Measurements from ENCODE around the gene ARSH. TPM values are rescaled to one million over a fixed set of nuclear protein-coding genes. Genes with fewer than 3 reads are reported as not detected.
A peak's percentile ranks its signal among the peaks of the same experiment; 100 is the strongest.

The ARSH gene, protein sequence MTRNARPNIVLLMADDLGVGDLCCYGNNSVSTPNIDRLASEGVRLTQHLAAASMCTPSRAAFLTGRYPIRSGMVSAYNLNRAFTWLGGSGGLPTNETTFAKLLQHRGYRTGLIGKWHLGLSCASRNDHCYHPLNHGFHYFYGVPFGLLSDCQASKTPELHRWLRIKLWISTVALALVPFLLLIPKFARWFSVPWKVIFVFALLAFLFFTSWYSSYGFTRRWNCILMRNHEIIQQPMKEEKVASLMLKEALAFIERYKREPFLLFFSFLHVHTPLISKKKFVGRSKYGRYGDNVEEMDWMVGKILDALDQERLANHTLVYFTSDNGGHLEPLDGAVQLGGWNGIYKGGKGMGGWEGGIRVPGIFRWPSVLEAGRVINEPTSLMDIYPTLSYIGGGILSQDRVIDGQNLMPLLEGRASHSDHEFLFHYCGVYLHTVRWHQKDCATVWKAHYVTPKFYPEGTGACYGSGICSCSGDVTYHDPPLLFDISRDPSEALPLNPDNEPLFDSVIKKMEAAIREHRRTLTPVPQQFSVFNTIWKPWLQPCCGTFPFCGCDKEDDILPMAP
- not detected in 2 replicates for total RNA-seq (2013; cell fraction: nucleolus; rRNA removed)
- not detected in 2 replicates for total RNA-seq (2014; rRNA removed)
- not detected in 2 replicates for total RNA-seq (2014; rRNA removed; fragmentation: Illumina TruSeq; extraction: Trizol)
- total RNA-seq (2021), result not detected in 2 replicates
- polyA plus RNA-seq (2011; ENCODE audit: low read depth), result not detected
- 0.04 and 0.12 TPM in 2 replicates for polyA plus RNA-seq (2011; rRNA removed)
- polyA plus RNA-seq (2011; cell fraction: cytosol; rRNA removed), result 0.04 and 0.07 TPM in 2 replicates
- polyA plus RNA-seq (2011; cell fraction: nucleus; rRNA removed), result 0.06 TPM in 1 of 2 replicates, not detected in the other
- polyA plus RNA-seq (2012), result not detected in 2 replicates
- polyA plus RNA-seq (2014; fragmentation: Illumina TruSeq; extraction: Trizol), result not detected in 2 replicates
- not detected for polyA plus RNA-seq (2014; fragmentation: Nextera tagmentation; extraction: Ambion mirVana)
- not detected in 2 replicates for polyA plus RNA-seq (2014; rRNA removed)
- polyA plus RNA-seq (2016; fragmentation: Nextera tagmentation; extraction: Ambion mirVana), result not detected
- not detected in 2 replicates for polyA minus RNA-seq (2011; rRNA and poly(A)+ RNA removed)
- polyA minus RNA-seq (2011; cell fraction: cytosol; rRNA and poly(A)+ RNA removed), result not detected in 2 replicates
- polyA minus RNA-seq (2011; cell fraction: nucleus; rRNA and poly(A)+ RNA removed), result not detected in 2 replicates
- percentile 2 among the genes with signal in this experiment for Bru-seq, nascent RNA
- not detected for BruChase-seq, experiment 1, labeled RNA remaining after a 6-hour chase
- BruChase-seq, experiment 2, labeled RNA remaining after a 2-hour chase, result not detected
- long read RNA-seq, experiment 1, result 0 reads
- long read RNA-seq, experiment 2, partial matches to known transcripts, result 0 of 1 reads
- long read RNA-seq, experiment 2, other reads (novel, unspliced or antisense), result 1 of 1 reads

DNA sequence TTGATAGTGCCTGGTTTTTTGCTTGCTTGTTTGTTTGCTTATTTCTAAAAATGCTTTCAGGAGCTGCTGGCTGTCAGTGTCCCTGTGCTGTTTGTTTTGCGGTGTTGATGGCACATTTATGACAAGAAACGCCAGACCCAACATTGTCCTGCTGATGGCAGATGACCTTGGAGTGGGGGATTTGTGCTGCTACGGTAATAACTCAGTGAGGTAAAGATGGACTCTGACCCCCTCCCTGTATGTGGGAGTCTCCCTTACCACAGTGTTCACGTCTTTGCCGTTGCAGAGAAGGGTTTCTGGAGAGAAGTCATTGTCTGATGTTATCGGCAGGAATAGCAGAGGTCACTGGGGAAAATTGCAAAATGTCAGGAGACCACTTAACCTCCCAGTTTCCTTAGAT is at the start of gene ARSH:
Gene ARSH (plus strand): TSS at position 52 of the 400 bp plus-strand sequence. CDS start 67 bp downstream, at position 119.
- H3K27me3 ChIP-seq (replicated peaks in 1 of 2; ENCODE audit: control insufficient read depth in 2 of 2, insufficient read depth in 2 of 2, low read length in 1 of 2), result no peaks in the 10 kb centered on the region
- intact Hi-C loops (cut with micrococcal nuclease; ENCODE audit: unreplicated experiment), result no loop called here
- ChIA-PET SMC1A (ENCODE audit: uncharacterized antibody, unreplicated experiment) (no interaction called here), POLR2A (no interaction called here), RAD21 (ENCODE audit: unreplicated experiment) (no interaction called here), CTCF (no interaction called here)
- DNase-seq (ENCODE audit: low read depth, low spot score) (no peak), FAIRE-seq (no peak), ATAC-seq (no peak)
- no peak within 1 kb of the TSS for H3K9ac ChIP-seq (ENCODE audit: control insufficient read depth, insufficient read depth, low read length)
- no peak within 1 kb of the TSS for H2AFZ ChIP-seq (ENCODE audit: control insufficient read depth, low read depth, low read length)
- peaks cover 2% of the 10 kb centered on the region; the same call in 2 of the 3 replicates for H3K9me3 ChIP-seq (replicated peaks; ENCODE audit: control insufficient read depth, insufficient read depth, low read length)
- no peaks in the 10 kb centered on the region for H3K36me3 ChIP-seq (ENCODE audit: control insufficient read depth in 2 of 2, insufficient read depth in 2 of 2, low read length in 1 of 2)
- no peak within 1 kb of the TSS for H3K4me3 ChIP-seq
- no peak within 1 kb of the TSS for H3K4me2 ChIP-seq (ENCODE audit: control insufficient read depth, insufficient read depth)
- 31% methylated on average over 6 of the region's 6 CpGs for WGBS (ENCODE audit: insufficient coverage, insufficient replicate concordance, low lambda C conversion rate, missing lambda C conversion rate)
- H4K20me1 ChIP-seq (ENCODE audit: control insufficient read depth, insufficient read depth), result no peaks in the 10 kb centered on the region
- in situ Hi-C loops (cut with MboI), result no loop called here
- no peaks in the 10 kb centered on the region for H3K79me2 ChIP-seq (ENCODE audit: control insufficient read depth, insufficient read depth, low read length)
- no peak within 1 kb of the TSS for H3K27ac ChIP-seq (ENCODE audit: control insufficient read depth, insufficient read depth)
- no peak for TF ChIP-seq HCFC1 (IDR thresholded peaks at IDR 0.05; ENCODE audit: low read length)
- TF ChIP-seq TCF12 (IDR thresholded peaks at IDR 0.05; ENCODE audit: low read depth, low read length), result no peak
- TF ChIP-seq, protein P1, sequence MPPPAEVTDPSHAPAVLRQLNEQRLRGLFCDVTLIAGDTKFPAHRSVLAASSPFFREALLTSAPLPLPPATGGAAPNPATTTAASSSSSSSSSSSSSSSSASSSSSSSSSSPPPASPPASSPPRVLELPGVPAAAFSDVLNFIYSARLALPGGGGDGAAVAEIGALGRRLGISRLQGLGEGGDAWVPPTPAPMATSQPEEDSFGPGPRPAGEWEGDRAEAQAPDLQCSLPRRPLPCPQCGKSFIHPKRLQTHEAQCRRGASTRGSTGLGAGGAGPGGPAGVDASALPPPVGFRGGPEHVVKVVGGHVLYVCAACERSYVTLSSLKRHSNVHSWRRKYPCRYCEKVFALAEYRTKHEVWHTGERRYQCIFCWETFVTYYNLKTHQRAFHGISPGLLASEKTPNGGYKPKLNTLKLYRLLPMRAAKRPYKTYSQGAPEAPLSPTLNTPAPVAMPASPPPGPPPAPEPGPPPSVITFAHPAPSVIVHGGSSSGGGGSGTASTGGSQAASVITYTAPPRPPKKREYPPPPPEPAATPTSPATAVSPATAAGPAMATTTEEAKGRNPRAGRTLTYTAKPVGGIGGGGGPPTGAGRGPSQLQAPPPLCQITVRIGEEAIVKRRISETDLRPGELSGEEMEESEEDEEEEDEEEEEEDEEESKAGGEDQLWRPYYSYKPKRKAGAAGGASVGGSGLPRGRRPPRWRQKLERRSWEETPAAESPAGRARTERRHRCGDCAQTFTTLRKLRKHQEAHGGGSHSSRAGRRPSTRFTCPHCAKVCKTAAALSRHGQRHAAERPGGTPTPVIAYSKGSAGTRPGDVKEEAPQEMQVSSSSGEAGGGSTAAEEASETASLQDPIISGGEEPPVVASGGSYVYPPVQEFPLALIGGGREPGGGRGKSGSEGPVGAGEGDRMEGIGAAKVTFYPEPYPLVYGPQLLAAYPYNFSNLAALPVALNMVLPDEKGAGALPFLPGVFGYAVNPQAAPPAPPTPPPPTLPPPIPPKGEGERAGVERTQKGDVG (CRISPR knock-in tag; IDR thresholded peaks at IDR 0.05), result no peak
- TF ChIP-seq CHD2 (IDR thresholded peaks at IDR 0.05; ENCODE audit: borderline replicate concordance, low read depth, low read length), result no peak
- TF ChIP-seq, protein P2, sequence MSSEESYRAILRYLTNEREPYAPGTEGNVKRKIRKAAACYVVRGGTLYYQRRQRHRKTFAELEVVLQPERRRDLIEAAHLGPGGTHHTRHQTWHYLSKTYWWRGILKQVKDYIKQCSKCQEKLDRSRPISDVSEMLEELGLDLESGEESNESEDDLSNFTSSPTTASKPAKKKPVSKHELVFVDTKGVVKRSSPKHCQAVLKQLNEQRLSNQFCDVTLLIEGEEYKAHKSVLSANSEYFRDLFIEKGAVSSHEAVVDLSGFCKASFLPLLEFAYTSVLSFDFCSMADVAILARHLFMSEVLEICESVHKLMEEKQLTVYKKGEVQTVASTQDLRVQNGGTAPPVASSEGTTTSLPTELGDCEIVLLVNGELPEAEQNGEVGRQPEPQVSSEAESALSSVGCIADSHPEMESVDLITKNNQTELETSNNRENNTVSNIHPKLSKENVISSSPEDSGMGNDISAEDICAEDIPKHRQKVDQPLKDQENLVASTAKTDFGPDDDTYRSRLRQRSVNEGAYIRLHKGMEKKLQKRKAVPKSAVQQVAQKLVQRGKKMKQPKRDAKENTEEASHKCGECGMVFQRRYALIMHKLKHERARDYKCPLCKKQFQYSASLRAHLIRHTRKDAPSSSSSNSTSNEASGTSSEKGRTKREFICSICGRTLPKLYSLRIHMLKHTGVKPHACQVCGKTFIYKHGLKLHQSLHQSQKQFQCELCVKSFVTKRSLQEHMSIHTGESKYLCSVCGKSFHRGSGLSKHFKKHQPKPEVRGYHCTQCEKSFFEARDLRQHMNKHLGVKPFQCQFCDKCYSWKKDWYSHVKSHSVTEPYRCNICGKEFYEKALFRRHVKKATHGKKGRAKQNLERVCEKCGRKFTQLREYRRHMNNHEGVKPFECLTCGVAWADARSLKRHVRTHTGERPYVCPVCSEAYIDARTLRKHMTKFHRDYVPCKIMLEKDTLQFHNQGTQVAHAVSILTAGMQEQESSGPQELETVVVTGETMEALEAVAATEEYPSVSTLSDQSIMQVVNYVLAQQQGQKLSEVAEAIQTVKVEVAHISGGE (CRISPR knock-in tag; IDR thresholded peaks at IDR 0.05), result no peak
- BruUV-seq (replicated peaks), result no TSS peak
- no peaks in the 10 kb centered on the region for H3K4me1 ChIP-seq (ENCODE audit: control insufficient read depth, insufficient read depth, low read length)
